Activated gamma-delta T cell treated with Interleukin-2 at 50 U/mL for 16 hours (primary cell): Measurements from ENCODE around the gene PKD1.

Source experiments
- DNase-seq: peaks from one replicate; pipeline ENCODE4 v3.0.0-alpha.2; 2020

Gene PKD1

GRCh38 chr16:2135770-2136490 lies at the start of gene PKD1:
TSS of gene PKD1 (minus strand) at chr16:2135898. CDS start at chr16:2135689, 209 bp downstream.
- peak; percentile 98 for DNase-seq

- DNase-seq, result no peak
Measured at GRCh38 chr16:2184962-2185361, 49.3 kb upstream of the PKD1 start.

- DNase-seq, result no peak
Measured at GRCh38 chr16:2184346-2184745, 48.6 kb upstream of the PKD1 start.

- no peak for DNase-seq
Measured at GRCh38 chr16:2183671-2184070, 48.0 kb upstream of the PKD1 start.

- no peak for DNase-seq
Measured at GRCh38 chr16:2181952-2182351, 46.3 kb upstream of the PKD1 start.

GRCh38 chr16:2180962-2181923 lies 45.5 kb upstream of the PKD1 start:
- no peak for DNase-seq

GRCh38 chr16:2180461-2180860 lies 44.8 kb upstream of the PKD1 start:
- DNase-seq, result no peak

GRCh38 chr16:2179576-2179975 lies 43.9 kb upstream of the PKD1 start:
- DNase-seq, result no peak

- no peak for DNase-seq
Measured at GRCh38 chr16:2179107-2179501, 43.4 kb upstream of the PKD1 start.

GRCh38 chr16:2178321-2179106 lies 42.8 kb upstream of the PKD1 start:
- no peak for DNase-seq

GRCh38 chr16:2177561-2177960 lies 41.9 kb upstream of the PKD1 start:
- DNase-seq, result no peak

- no peak for DNase-seq
Measured at GRCh38 chr16:2177101-2177500, 41.4 kb upstream of the PKD1 start.

- DNase-seq, result no peak
Measured at GRCh38 chr16:2176047-2176446, 40.3 kb upstream of the PKD1 start.

- no peak for DNase-seq
Measured at GRCh38 chr16:2175454-2175853, 39.8 kb upstream of the PKD1 start.

GRCh38 chr16:2174396-2175131 lies 38.9 kb upstream of the PKD1 start:
- no peak for DNase-seq

- no peak for DNase-seq
Measured at GRCh38 chr16:2173916-2174315, 38.2 kb upstream of the PKD1 start.

- no peak for DNase-seq
Measured at GRCh38 chr16:2173366-2173765, 37.7 kb upstream of the PKD1 start.

GRCh38 chr16:2172688-2173335 lies 37.1 kb upstream of the PKD1 start:
- DNase-seq, result no peak

- DNase-seq, result no peak
Measured at GRCh38 chr16:2171601-2172178, 36.0 kb upstream of the PKD1 start.

- no peak for DNase-seq
Measured at GRCh38 chr16:2170587-2171435, 35.1 kb upstream of the PKD1 start.

- DNase-seq, result no peak
Measured at GRCh38 chr16:2170080-2170479, 34.4 kb upstream of the PKD1 start.
